ENCODE data around the gene MAPT. TPM values are rescaled to one million over a fixed set of nuclear protein-coding genes. Genes with fewer than 3 reads are reported as not detected.

Gene MAPT
- total RNA-seq, 2 experiments from 2014 or later = 0.69 to 0.74 TPM

DNA sequence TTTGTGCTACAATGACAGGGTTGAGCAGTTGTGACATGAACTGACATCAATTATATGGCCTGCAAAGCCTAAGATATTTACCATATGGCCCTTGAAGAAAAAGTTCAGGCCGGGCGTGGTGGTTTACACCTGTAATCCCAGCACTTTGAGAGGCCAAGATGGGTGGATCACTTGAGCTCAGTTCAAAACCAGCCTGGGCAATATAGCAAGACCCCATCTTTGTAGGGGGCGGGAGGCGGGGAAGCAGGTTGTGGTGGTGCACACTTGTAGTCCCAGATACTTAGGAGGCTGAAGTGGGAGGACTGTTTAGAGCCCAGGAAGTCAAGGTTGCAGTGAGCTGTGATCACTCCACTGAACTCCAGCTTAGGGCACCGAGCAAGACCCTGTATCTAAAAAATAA lies 153.0 kb downstream of the MAPT start:
- ATAC-seq (ENCODE audit: low read depth) = no peak
- no peak overlapping the region for H3K27ac Mint-ChIP-seq
- peaks cover 12% of the 10 kb centered on the region for H3K4me1 Mint-ChIP-seq
- POLR2A ChIA-PET = interaction anchor here (1.3 kb wide), 1 partner anchor 145 kb away, joined by 3 read pairs; the partner anchor contains the start of gene KANSL1
- DNase-seq = no peak
- peaks cover 39% of the 10 kb centered on the region for H3K36me3 Mint-ChIP-seq
- H3K9me3 Mint-ChIP-seq = no peaks in the 10 kb centered on the region
- H3K4me3 Mint-ChIP-seq = no peak overlapping the region
- no peaks in the 10 kb centered on the region for H3K27me3 Mint-ChIP-seq

DNA sequence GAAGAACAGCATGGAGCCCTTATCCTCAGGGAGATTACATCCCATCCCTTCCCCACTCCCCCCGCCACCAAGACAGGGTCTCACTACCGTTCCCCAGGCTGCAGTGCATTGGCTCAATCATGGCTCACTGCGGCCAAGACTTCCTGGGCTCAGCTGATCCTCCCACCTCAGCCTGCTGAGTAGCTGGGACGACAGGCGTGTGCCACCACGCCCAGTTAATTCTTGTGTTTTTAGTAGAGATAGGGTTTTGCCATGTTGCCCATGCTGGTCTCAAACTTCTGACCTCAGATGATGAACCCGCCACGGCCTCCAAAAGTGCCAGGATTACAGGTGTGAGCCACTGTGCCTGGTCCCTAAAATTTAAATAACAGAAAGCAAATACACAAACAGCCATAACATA lies 153.5 kb downstream of the MAPT start:
- H3K27ac Mint-ChIP-seq = no peak overlapping the region
- H3K27me3 Mint-ChIP-seq = no peaks in the 10 kb centered on the region
- H3K4me1 Mint-ChIP-seq = peaks cover 13% of the 10 kb centered on the region
- DNase-seq (no peak), ATAC-seq (ENCODE audit: low read depth) (no peak)
- POLR2A ChIA-PET = interaction anchor here (1.3 kb wide), 1 partner anchor 145 kb away, joined by 3 read pairs; the partner anchor contains the start of gene KANSL1
- H3K36me3 Mint-ChIP-seq = peaks cover 39% of the 10 kb centered on the region
- no peaks in the 10 kb centered on the region for H3K9me3 Mint-ChIP-seq
- no peak overlapping the region for H3K4me3 Mint-ChIP-seq

GRCh38 chr17:46049656-46050055 lies 155.3 kb downstream of the MAPT start:
- DNase-seq (no peak), ATAC-seq (ENCODE audit: low read depth) (no peak)
- peaks cover 16% of the 10 kb centered on the region for H3K4me1 Mint-ChIP-seq
- no peak overlapping the region for H3K4me3 Mint-ChIP-seq
- no peaks in the 10 kb centered on the region for H3K27me3 Mint-ChIP-seq
- peaks cover 2% of the 10 kb centered on the region for H3K9me3 Mint-ChIP-seq
- H3K36me3 Mint-ChIP-seq = peaks cover 43% of the 10 kb centered on the region
- no peak overlapping the region for H3K27ac Mint-ChIP-seq
- POLR2A ChIA-PET = no interaction called here

DNA sequence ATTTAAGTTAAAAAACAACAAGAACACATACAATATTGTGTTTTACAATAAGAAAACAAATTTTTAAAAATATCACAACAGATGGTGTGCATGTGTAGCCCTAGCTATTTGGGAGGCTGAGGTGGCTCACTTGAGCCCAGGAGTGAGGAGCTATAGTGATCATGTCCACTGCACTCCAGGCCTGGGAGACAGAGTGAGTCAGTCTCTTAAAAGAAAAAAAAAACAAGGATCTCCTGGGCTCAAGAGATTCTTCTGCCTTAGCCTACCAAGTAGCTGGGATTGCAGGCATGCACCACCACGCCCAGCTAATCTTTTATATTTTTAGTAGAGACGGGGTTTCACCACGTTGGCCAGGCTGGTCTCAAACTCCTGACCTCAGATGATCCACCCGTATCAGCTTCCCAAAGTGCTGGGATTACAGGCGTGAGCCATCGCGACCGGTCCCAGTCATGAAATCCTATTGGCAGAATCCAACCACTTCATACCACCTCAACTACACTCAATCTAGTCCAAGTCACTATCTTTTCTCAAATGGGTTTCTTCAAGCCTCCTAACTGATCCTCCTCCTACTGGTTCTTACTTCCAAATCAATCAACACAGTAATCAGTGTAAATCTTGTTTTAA lies 159.7 kb downstream of the MAPT start:
- peaks cover 30% of the 10 kb centered on the region for H3K36me3 Mint-ChIP-seq
- peak overlapping the region; percentile 32 for H3K27ac Mint-ChIP-seq
- ATAC-seq (ENCODE audit: low read depth) = no peak
- no peaks in the 10 kb centered on the region for H3K27me3 Mint-ChIP-seq
- POLR2A ChIA-PET = no interaction called here
- no peak for DNase-seq
- H3K4me1 Mint-ChIP-seq = peaks cover 17% of the 10 kb centered on the region
- H3K9me3 Mint-ChIP-seq = peaks cover 2% of the 10 kb centered on the region
- H3K4me3 Mint-ChIP-seq = no peak overlapping the region

DNA sequence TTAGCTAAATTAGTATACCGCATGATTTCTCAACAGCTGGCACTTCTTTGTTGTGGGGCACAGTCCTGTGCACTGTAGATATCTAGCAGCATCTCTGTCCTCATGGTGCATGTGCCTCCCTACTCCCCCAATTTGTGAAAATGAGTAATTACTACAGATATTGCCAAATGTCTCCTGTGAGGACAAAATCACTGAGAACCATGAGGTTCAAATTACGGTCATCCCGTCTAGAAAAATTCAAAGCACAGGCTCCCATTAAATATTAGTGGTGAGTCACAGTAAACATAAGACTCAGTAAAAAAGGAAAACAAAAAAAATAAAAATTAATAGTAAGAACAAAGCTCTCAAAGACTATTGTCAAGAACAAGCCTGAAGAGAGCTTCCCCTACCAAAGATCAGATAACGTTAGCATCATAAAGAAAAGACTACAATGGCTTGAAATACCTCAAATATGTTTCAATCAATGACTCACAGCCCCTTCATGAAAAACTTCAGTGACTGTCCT lies 162.5 kb downstream of the MAPT start:
- H3K4me3 Mint-ChIP-seq = no peak overlapping the region
- POLR2A ChIA-PET = no interaction called here
- peaks cover 2% of the 10 kb centered on the region for H3K9me3 Mint-ChIP-seq
- H3K4me1 Mint-ChIP-seq = peaks cover 18% of the 10 kb centered on the region
- H3K27me3 Mint-ChIP-seq = no peaks in the 10 kb centered on the region
- DNase-seq (no peak), ATAC-seq (ENCODE audit: low read depth) (no peak)
- H3K27ac Mint-ChIP-seq = no peak overlapping the region
- H3K36me3 Mint-ChIP-seq = peaks cover 21% of the 10 kb centered on the region

DNA sequence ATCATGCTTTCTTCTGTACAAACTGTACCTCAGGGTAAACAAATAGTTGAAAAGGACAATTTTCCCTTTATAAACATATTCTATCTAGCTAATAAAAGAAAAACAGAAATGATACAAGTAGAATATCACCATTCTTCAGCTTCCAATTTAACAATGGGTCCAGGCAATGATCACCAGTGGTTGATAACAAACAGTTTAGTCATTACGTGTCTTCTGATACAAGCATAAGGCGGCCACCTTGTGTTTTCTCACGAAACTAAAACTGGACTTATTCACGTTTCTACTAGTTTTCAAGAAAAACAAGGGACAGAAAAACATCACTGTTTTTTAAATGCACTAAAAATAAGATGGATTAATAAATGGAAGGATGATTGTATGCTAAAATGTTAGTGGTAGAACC lies 163.0 kb downstream of the MAPT start:
- Mint-ChIP-seq H3K27me3 (no peaks in the 10 kb centered on the region), H3K27ac (no peak overlapping the region), H3K4me3 (no peak overlapping the region), H3K4me1 (peaks cover 15% of the 10 kb centered on the region), H3K9me3 (peaks cover 2% of the 10 kb centered on the region), H3K36me3 (peaks cover 21% of the 10 kb centered on the region)
- ATAC-seq (ENCODE audit: low read depth) (no peak), DNase-seq (no peak)
- POLR2A ChIA-PET = no interaction called here

DNA sequence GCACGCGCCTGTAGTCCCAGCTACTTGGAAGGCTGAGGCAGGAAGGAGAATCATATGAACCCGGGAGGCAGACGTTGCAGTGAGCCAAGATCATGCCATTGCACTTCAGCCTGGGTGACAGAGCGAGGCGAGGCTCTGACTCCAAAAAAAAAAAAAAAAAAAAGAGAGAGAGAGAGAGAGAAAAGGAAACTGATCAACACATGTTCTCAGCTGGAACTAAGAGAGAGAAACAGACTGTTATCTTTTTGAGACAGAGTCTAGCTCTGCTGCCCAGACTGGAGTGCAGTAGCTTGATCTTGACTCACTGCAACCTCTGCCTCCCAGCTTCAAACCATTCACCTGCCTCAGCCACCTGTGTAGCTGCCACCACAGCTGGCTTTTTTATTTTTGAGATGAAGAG lies 165.1 kb downstream of the MAPT start:
- H3K4me1 Mint-ChIP-seq = peaks cover 9% of the 10 kb centered on the region
- DNase-seq (no peak), ATAC-seq (ENCODE audit: low read depth) (no peak)
- H3K4me3 Mint-ChIP-seq = no peak overlapping the region
- POLR2A ChIA-PET = no interaction called here
- no peak overlapping the region for H3K27ac Mint-ChIP-seq
- no peaks in the 10 kb centered on the region for H3K27me3 Mint-ChIP-seq
- H3K9me3 Mint-ChIP-seq = no peaks in the 10 kb centered on the region
- H3K36me3 Mint-ChIP-seq = peaks cover 16% of the 10 kb centered on the region

GRCh38 chr17:46060461-46060860 lies 166.1 kb downstream of the MAPT start:
- no peak overlapping the region for H3K4me3 Mint-ChIP-seq
- POLR2A ChIA-PET = no interaction called here
- DNase-seq = no peak
- H3K4me1 Mint-ChIP-seq = peaks cover 9% of the 10 kb centered on the region
- H3K27me3 Mint-ChIP-seq = no peaks in the 10 kb centered on the region
- no peak overlapping the region for H3K27ac Mint-ChIP-seq
- no peak for ATAC-seq (ENCODE audit: low read depth)
- H3K9me3 Mint-ChIP-seq = no peaks in the 10 kb centered on the region
- peaks cover 13% of the 10 kb centered on the region for H3K36me3 Mint-ChIP-seq

DNA sequence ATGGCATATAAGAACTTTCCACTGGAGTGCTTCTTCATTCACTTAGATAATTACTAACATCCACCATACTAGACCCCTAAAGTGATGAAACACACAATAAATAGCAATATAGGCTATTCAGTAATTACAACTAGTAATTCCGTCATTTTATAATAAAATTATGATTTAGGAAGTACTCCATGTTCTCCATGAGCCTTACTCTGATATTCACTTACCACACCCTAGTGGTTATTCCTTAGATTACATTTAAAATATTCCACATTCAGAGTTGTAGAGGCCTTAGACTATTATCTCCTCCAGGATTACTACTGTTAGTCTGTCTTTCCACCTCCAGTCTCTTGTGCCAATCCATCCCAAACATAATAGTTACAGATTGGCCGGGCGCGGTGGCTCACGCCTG lies 167.1 kb downstream of the MAPT start:
- ATAC-seq (ENCODE audit: low read depth) (no peak), DNase-seq (no peak)
- H3K27ac Mint-ChIP-seq = no peak overlapping the region
- H3K4me3 Mint-ChIP-seq = no peak overlapping the region
- peaks cover 18% of the 10 kb centered on the region for H3K36me3 Mint-ChIP-seq
- H3K27me3 Mint-ChIP-seq = no peaks in the 10 kb centered on the region
- peaks cover 9% of the 10 kb centered on the region for H3K4me1 Mint-ChIP-seq
- POLR2A ChIA-PET = no interaction called here
- no peaks in the 10 kb centered on the region for H3K9me3 Mint-ChIP-seq

GRCh38 chr17:46063241-46063640 lies 168.9 kb downstream of the MAPT start:
- POLR2A ChIA-PET = no interaction called here
- no peak overlapping the region for H3K4me3 Mint-ChIP-seq
- H3K4me1 Mint-ChIP-seq = peaks cover 5% of the 10 kb centered on the region
- no peak overlapping the region for H3K27ac Mint-ChIP-seq
- DNase-seq = no peak
- ATAC-seq (ENCODE audit: low read depth) = no peak
- no peaks in the 10 kb centered on the region for H3K27me3 Mint-ChIP-seq
- H3K36me3 Mint-ChIP-seq = peaks cover 27% of the 10 kb centered on the region
- no peaks in the 10 kb centered on the region for H3K9me3 Mint-ChIP-seq

DNA sequence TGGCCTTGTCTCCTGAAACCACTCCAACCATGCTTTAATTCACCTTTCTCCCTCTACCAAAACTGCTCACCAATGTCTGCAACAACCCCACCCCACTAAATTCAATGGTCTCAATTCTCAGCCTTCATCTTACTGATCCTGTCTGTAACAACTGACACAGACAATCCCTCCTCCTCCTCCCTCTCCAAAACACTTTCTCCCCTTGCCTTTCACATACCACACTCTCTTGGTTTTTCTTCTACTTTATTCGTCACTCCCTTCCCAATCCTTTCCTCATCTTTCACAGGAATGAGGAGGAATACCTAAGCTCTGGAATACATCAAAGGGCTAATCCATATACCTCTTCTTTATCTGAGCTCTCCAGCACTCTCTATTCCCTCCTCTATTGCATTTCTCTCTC lies 170.1 kb downstream of the MAPT start:
- Mint-ChIP-seq H3K4me1 (peaks cover 2% of the 10 kb centered on the region), H3K27ac (no peak overlapping the region), H3K9me3 (no peaks in the 10 kb centered on the region), H3K27me3 (no peaks in the 10 kb centered on the region), H3K4me3 (no peak overlapping the region), H3K36me3 (peaks cover 23% of the 10 kb centered on the region)
- DNase-seq (no peak), ATAC-seq (ENCODE audit: low read depth) (no peak)
- POLR2A ChIA-PET = no interaction called here

- H3K27ac Mint-ChIP-seq = no peak overlapping the region
- H3K4me3 Mint-ChIP-seq = no peak overlapping the region
- H3K9me3 Mint-ChIP-seq = no peaks in the 10 kb centered on the region
- H3K27me3 Mint-ChIP-seq = no peaks in the 10 kb centered on the region
- POLR2A ChIA-PET = no interaction called here
- no peak for DNase-seq
- peaks cover 1% of the 10 kb centered on the region for H3K4me1 Mint-ChIP-seq
- no peak for ATAC-seq (ENCODE audit: low read depth)
- H3K36me3 Mint-ChIP-seq = peaks cover 14% of the 10 kb centered on the region
Measured at GRCh38 chr17:46071796-46072195, 177.4 kb downstream of the MAPT start.

DNA sequence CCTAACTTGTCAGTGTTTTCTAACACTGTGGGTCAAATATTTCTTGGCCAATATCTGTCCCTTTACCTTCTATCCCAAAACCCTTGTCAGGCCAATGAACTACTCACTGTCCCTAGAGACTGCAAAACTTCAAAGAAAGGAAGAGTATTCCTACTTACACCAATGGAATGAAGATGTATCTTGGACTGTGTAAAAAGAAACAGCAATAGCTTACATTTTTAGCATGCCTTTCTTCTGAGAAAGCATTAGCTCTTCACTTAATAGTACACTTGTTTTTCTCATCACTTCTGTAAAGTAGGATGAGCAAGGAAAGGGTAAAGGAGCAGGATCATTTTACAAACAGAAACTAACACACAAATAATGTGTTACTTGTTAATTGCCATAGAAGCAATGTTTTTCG lies 178.6 kb downstream of the MAPT start:
- Mint-ChIP-seq H3K9me3 (no peaks in the 10 kb centered on the region), H3K27ac (no peak overlapping the region), H3K27me3 (no peaks in the 10 kb centered on the region), H3K36me3 (peaks cover 15% of the 10 kb centered on the region), H3K4me3 (no peak overlapping the region), H3K4me1 (peaks cover 1% of the 10 kb centered on the region)
- POLR2A ChIA-PET = no interaction called here
- DNase-seq (no peak), ATAC-seq (ENCODE audit: low read depth) (no peak)

- no peaks in the 10 kb centered on the region for H3K27me3 Mint-ChIP-seq
- H3K27ac Mint-ChIP-seq = no peak overlapping the region
- DNase-seq (no peak), ATAC-seq (ENCODE audit: low read depth) (no peak)
- peaks cover 25% of the 10 kb centered on the region for H3K36me3 Mint-ChIP-seq
- H3K9me3 Mint-ChIP-seq = no peaks in the 10 kb centered on the region
- H3K4me1 Mint-ChIP-seq = no peaks in the 10 kb centered on the region
- no peak overlapping the region for H3K4me3 Mint-ChIP-seq
- POLR2A ChIA-PET = no interaction called here
Measured at GRCh38 chr17:46074540-46074939, 180.2 kb downstream of the MAPT start.

Measured in activated naive CD8-positive, alpha-beta T cell treated with anti-CD3 and anti-CD28 coated beads, Interleukin-2, amount 10 ng/mL, durations not matched to agents 7 days and 5 days (primary cell).